HepG2 (cell line): ENCODE measurements around the gene PSKH1. TPM values are rescaled to one million over a fixed set of nuclear protein-coding genes. Genes with fewer than 3 reads are reported as not detected.
"Not testable (repeated sequence)": the region's sequence is repeated elsewhere in the genome, so short reads cannot be mapped to it uniquely, and the experiment has no call there.

Source experiments
- ATAC-seq: fragments of 200-7000 bp; cut with Tn5 transposase; 3 replicates; pipeline ENCODE4 v1.9.1; 2020; ENCODE audit warnings: mild to moderate bottlenecking, moderate library complexity
- BruUV-seq: library from RNA; stranded (reverse); fragments of 400-500 nt; replicated peaks from 2 replicates; lab custom pipeline; 2021; lab: Mats Ljungman, UMichigan
- CTCF ChIA-PET: fragments of 300-600 bp; formaldehyde crosslinking; extraction: SDS; loops from one replicate; lab custom pipeline; 2021; ENCODE audit warnings: low total read pairs, inconsistent platforms, low intra/inter-chr PET ratio; lab: Yijun Ruan, JAX
- POLR2A ChIA-PET: fragments of 350-600 bp; sonication (Branson Sonifier 250); formaldehyde crosslinking; loops from one replicate; lab custom pipeline; 2020; ENCODE audit warnings: antibody characterized with exemption, inconsistent platforms; lab: Yijun Ruan, JAX
- DNase-seq: peaks from one replicate; pipeline ENCODE4 v3.0.0-alpha.2; 2015; ENCODE audit warnings: low spot score
- FAIRE-seq: peaks from 3 replicates; lab custom pipeline; 2011; peaks lifted over from hg19 to GRCh38; lab: Jason Lieb, UNC
- H2AFZ ChIP-seq: one replicate; pipeline ENCODE4 v1.6.1; 2011; ENCODE audit warnings: low read length, inconsistent platforms
- H3K27ac ChIP-seq: fragments of 300-600 bp; 3 replicates; pipeline ENCODE4 v1.8.0; 2011; ENCODE audit warnings: mixed run types, mild to moderate bottlenecking, mixed read lengths, low read length, inconsistent platforms; ENCODE audit not compliant: insufficient read depth; ENCODE audit errors: extremely low read length
- H3K27me3 ChIP-seq, 2 experiments: fragments of 200-600 bp in 1 of 2; 2 replicates in 1 of 2; 3 replicates in 1 of 2; pipeline versions ENCODE4 v1.6.0 to v1.8.0; 2011; ENCODE audit warnings: low read length in 2 of 2, mild to moderate bottlenecking in 2 of 2, moderate library complexity in 2 of 2, inconsistent platforms in 1 of 2; ENCODE audit not compliant: insufficient read depth in 2 of 2, control insufficient read depth in 1 of 2
- H3K36me3 ChIP-seq, 2 experiments: fragments of 200-600 bp in 1 of 2; replicated peaks in 1 of 2; 2 replicates in 1 of 2; 3 replicates in 1 of 2; pipeline versions ENCODE4 v1.5.1 to v1.8.0; 2011; ENCODE audit warnings: low read length in 2 of 2, inconsistent platforms in 1 of 2; ENCODE audit not compliant: insufficient read depth in 2 of 2, control insufficient read depth in 1 of 2
- H3K4me1 ChIP-seq: 2 replicates; pipeline ENCODE4 v1.5.1; 2012; ENCODE audit warnings: low read length, inconsistent platforms; ENCODE audit not compliant: insufficient read depth
- H3K4me2 ChIP-seq: 2 replicates; pipeline ENCODE4 v1.6.0; 2011; ENCODE audit warnings: low read depth, low read length, inconsistent platforms
- H3K4me3 ChIP-seq, 3 experiments: fragments of 200-600 bp in 1 of 3; sonication (generic), shearing (Covaris generic) in 1 of 3; replicated peaks in 1 of 3; 2 replicates each; pipeline ENCODE4 v1.5.1; 2011 to 2016; ENCODE audit warnings: low read length in 3 of 3, inconsistent platforms in 2 of 3, low read depth in 2 of 3, mild to moderate bottlenecking in 2 of 3, control low read depth in 1 of 3, mixed read lengths in 1 of 3; ENCODE audit not compliant: insufficient read depth in 1 of 3
- H3K79me2 ChIP-seq: one replicate; pipeline ENCODE4 v1.6.1; 2011; ENCODE audit warnings: low read length, inconsistent platforms; ENCODE audit not compliant: insufficient read depth
- H3K9ac ChIP-seq: 2 replicates; pipeline ENCODE4 v1.6.0; 2011; ENCODE audit warnings: mild to moderate bottlenecking, low read depth, low read length, inconsistent platforms; ENCODE audit not compliant: insufficient read depth
- H3K9me3 ChIP-seq: 2 replicates; pipeline ENCODE4 v1.5.1; 2012; ENCODE audit warnings: mild to moderate bottlenecking, low read length
- H4K20me1 ChIP-seq: 2 replicates; pipeline ENCODE4 v1.6.0; 2011; ENCODE audit warnings: inconsistent platforms, mild to moderate bottlenecking, low read length, moderate library complexity; ENCODE audit not compliant: insufficient read depth
- BCL3 ChIP-seq: sonication (generic); formaldehyde crosslinking; IDR thresholded peaks from 2 replicates; pipeline ENCODE4 v1.5.1; 2020; ENCODE audit warnings: mild to moderate bottlenecking, missing genetic modification reagents, moderate library complexity
- EED ChIP-seq: sonication (generic); formaldehyde crosslinking; IDR thresholded peaks from 2 replicates; pipeline ENCODE4 v1.5.0; 2020; ENCODE audit warnings: mild to moderate bottlenecking, missing genetic modification reagents
- ZNF362 ChIP-seq: sonication (generic); formaldehyde crosslinking; IDR thresholded peaks from 2 replicates; pipeline ENCODE4 v1.4.0; 2020; ENCODE audit warnings: missing genetic modification reagents, mild to moderate bottlenecking, borderline replicate concordance
- ZNF441 ChIP-seq: sonication (generic); formaldehyde crosslinking; IDR thresholded peaks from 2 replicates; pipeline ENCODE4 v1.7.0; 2021; ENCODE audit warnings: missing genetic modification reagents, borderline replicate concordance
- ZNF687 ChIP-seq: sonication (generic); formaldehyde crosslinking; IDR thresholded peaks from 2 replicates; pipeline ENCODE4 v1.5.1; 2020; ENCODE audit warnings: mild to moderate bottlenecking, missing genetic modification reagents, moderate library complexity
- ZNF770 ChIP-seq: sonication (generic); formaldehyde crosslinking; IDR thresholded peaks from 2 replicates; pipeline ENCODE4 v1.5.0; 2020; ENCODE audit warnings: mild to moderate bottlenecking, missing genetic modification reagents
- WGBS: methylation state at CpG from one replicate; pipeline ENCODE4 v1.1.6; 2017; ENCODE audit warnings: low lambda C conversion rate; 5-methylcytosine and 5-hydroxymethylcytosine counted together
- in situ Hi-C: cut with HindIII; loops from 2 replicates; pipeline ENCODE4 v1.10.0; 2017; ENCODE audit warnings: low pct_unique_long_range_greater_than_20kb; ENCODE audit not compliant: extremely low pct_ligation_motif_present
- intact Hi-C: fragments of 100-400 bp; cut with micrococcal nuclease; formaldehyde crosslinking; loops from one replicate; pipeline ENCODE4 v1.10.0; 2022; ENCODE audit not compliant: unreplicated experiment
- polyA plus RNA-seq, 8 experiments: library from polyadenylated mRNA; depleted of rRNA in 3 of 8; stranded (reverse) in 7 of 8; unstranded in 1 of 8; fragments of >200 nt; fragmentation: Illumina TruSeq in 4 of 8; extraction: Trizol in 4 of 8; gene quantifications; 2 replicates each; pipeline versions ENCODE4 v1.2.1 to v1.2.3, GENCODE V29; 2011 to 2016; ENCODE audit warnings: low read depth in 4 of 8, missing spikeins in 1 of 8, mixed read lengths in 1 of 8; ENCODE audit not compliant: insufficient read depth in 1 of 8
- total RNA-seq, 5 experiments: library from RNA; depleted of rRNA; stranded (reverse); fragments of >200 nt; fragmentation: Illumina TruSeq; extraction: Trizol; gene quantifications; 2 replicates each; pipeline ENCODE4 v1.2.3, GENCODE V29; 2016; ENCODE audit warnings: low read depth in 1 of 5

Gene PSKH1
- total and polyA plus RNA-seq, 2 of the 13 experiments (the other 11 are each of a cell fraction or from before 2014, with no cell fraction given) = 8.4 to 19.1 TPM

GRCh38 chr16:67972285-67972684, 79.2 kb downstream of the PSKH1 start:
- Histone ChIP-seq H3K27me3 (peaks cover 5 to 27% of the 10 kb centered on the region in 2 experiments; a peak in 4 of 5 replicates), H3K4me1 (peaks cover 56% of the 10 kb centered on the region)
- BruUV-seq, ATAC-seq, H3K36me3 ChIP-seq, POLR2A ChIA-PET, H4K20me1 ChIP-seq, H3K9me3 ChIP-seq, DNase-seq, intact Hi-C loops, H3K27ac ChIP-seq, H3K4me2 ChIP-seq: not testable (repeated sequence)
- WGBS = 43% methylated on average over 7 of the region's 7 CpGs
- TF ChIP-seq ZNF362 = peak; percentile 45; the same call in 1 of the 2 replicates
- TF ChIP-seq ZNF441 = peak; percentile 97
- peak; percentile 43; the same call in 1 of the 2 replicates for TF ChIP-seq EED (CRISPR knock-in tag)
- TF ChIP-seq, all 625 proteins: peak for 3; not testable (repeated sequence) for 622
- H3K79me2 ChIP-seq = peaks cover 15% of the 10 kb centered on the region
- CTCF ChIA-PET, FAIRE-seq, H3K9ac ChIP-seq, H2AFZ ChIP-seq, in situ Hi-C loops, H3K4me3 ChIP-seq: not testable (repeated sequence)

GRCh38 chr16:67975321-67976105, 82.5 kb downstream of the PSKH1 start:
- FAIRE-seq (no peak), ATAC-seq (peak; percentile 19), DNase-seq (no peak)
- H2AFZ ChIP-seq = no peak overlapping the region
- WGBS = 11% methylated on average over 14 of the region's 14 CpGs
- peaks cover 5 to 40% of the 10 kb centered on the region in 2 experiments; a peak in 4 of 5 replicates for H3K27me3 ChIP-seq
- no TSS peak for BruUV-seq
- in situ Hi-C loops = no loop called here
- H3K79me2 ChIP-seq = no peaks in the 10 kb centered on the region
- H3K9me3 ChIP-seq = no peaks in the 10 kb centered on the region
- no peak overlapping the region for H3K9ac ChIP-seq
- peak overlapping the region; percentile 10; the same call in 1 of the 2 replicates for H3K4me2 ChIP-seq
- POLR2A ChIA-PET = interaction anchor here (2.3 kb wide), 1 partner anchor 9 kb away, joined by 9 read pairs; no protein-coding TSS in a partner anchor
- no peak overlapping the region for H3K27ac ChIP-seq
- H4K20me1 ChIP-seq = no peaks in the 10 kb centered on the region
- intact Hi-C loops = no loop called here
- H3K4me3 ChIP-seq = no peak overlapping the region
- H3K4me1 ChIP-seq = peaks cover 54% of the 10 kb centered on the region
- no peaks in the 10 kb centered on the region for H3K36me3 ChIP-seq
- CTCF ChIA-PET = no interaction called here
- no peak for TF ChIP-seq ZNF770 (CRISPR knock-in tag)
- TF ChIP-seq ZNF687 = peak; percentile 47
- TF ChIP-seq BCL3 (CRISPR knock-in tag) = 0 out of 2 replicates have a peak, but pooled peaks have one; percentile 19
